Nasal cavity respiratory epithelium epithelial cell of viscerocranial mucosa (primary cell): ENCODE measurements around the gene RPS10. TPM values are rescaled to one million over a fixed set of nuclear protein-coding genes. Genes with fewer than 3 reads are reported as not detected.

Source experiments
- total RNA-seq: library from RNA; depleted of rRNA; stranded (reverse); fragments of >200 nt; gene quantifications from 2 replicates; pipeline ENCODE4 v1.2.3, GENCODE V29; 2014

Gene RPS10
- total RNA-seq, result 881 and 1,610 TPM in 2 replicates

DNA sequence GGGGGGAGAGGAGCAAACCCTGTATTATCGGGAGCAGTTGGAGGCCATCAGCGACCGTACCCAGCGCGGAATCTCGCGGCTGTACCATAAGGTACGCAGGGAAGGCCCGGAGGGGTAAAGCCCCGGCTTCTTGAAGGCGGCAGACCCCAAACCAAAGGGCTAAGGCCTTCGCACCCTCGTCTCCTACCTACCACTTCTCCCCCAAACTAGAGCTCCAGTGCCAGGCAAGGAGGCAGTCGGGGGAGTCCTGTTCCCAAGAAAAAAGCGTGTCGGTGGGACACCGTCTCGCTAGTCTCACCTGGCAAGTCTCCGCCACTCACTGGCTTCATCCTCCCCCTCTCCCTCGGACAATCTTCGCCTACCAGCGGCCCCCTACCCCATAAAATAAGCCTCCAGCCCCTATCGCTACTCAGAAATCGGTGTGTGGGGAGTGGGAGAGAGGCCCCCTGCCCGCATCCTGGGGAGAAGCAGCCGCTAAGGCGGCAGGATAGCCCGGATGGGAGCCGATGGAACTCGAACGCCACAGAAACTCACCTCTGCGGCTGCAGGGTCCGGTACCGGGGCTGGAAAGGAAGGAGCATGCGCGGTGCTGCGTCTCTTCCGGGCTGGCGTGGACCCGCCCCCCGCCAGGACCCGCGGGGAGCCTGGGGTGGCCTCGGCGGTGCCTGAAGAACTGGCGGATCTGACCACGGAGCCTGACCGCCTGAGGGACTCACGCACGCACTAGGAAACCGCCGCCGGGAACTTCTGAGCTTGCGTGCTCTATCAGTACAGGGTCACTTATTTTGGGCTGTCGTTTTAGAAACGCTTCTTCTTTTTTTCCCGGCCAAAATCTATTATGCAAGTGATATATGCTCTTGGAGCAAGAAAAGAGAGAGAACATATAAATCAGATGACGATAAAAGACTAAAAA, at the start of gene RPS10:
Gene RPS10 (minus strand): TSS at position 572 of the 913 bp plus-strand sequence. CDS start 848 bp downstream, outside the sequence.

DNA sequence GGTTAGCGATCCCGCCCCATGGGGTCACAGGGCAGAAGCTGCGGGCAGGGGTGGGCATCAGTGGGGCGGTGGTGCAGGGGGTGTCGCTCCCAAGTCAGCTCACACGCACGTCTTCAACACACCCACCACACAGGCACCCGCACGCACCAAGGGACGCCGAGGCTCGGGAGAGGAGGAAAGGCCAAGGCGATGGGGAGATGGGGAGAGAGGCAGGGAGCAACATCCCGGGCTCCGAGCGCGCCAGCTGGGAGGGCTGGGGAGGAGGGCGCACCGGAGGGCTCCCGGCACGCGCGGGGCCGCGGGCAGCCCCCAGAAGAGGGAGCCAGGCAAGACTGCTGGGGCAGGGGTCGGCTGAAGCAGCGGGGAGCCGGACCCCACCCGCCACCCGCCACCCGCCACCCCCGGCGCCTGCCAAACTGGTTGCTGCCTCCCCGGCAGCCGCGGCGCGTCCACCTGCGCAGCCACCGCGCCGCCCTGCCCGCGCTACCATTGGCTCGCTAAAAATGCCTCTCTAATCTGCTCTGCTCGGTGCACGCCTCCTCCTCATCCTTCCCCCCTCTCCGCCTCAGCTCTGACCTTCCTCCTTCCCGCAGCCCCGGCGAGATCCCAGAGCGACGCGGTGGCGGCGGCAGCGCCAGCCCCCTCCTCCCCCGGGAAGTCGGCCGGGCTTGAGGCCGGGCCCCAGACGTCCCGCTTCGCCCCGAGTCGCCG, 39.8 kb upstream of the RPS10 start, which contains the start of gene PACSIN1:
Gene PACSIN1 (plus strand): TSS at position 546 of the 711 bp plus-strand sequence. CDS start 60,230 bp downstream, outside the sequence.

DNA sequence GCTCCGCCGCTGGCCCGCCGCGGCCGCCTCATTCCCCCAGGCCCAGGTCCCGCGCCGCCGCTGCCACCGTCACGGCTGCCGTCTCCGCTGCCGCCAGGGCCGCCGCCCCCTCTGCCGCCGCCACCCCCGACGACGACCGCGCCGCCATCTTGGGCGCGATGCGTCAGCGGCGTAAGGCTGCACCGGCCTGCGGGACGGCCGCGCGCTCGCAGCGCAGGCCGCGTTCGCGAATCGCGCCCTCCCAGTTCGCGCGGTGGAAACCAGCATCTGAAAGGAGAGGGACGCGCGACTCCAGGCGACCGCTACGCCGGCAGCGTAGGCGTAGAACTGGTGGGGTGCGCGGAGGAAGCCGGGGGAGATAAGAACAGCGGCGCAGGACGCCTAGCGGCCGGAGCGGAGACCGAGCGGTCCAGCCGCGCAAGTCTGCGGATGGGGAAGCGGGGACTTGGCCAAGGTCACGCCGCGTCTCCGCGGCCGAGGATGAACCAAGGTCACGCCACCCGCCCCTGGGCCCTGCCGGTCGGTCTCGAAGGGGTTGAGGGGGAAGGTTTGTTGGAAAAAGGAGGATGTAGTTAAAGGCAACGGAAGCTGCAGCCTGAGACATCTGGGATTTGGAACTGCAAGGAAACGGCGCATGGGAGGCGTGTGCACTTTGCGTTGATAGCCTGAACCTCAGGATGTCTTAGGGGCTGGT, 33.2 kb downstream of the RPS10 start, which contains the start of gene NUDT3:
Gene NUDT3 (minus strand): TSS at position 173 of the 694 bp plus-strand sequence. CDS start 307 bp downstream, outside the sequence.

Other genes starting within 250 kb of the RPS10 start
- gene HMGA1, start 189.2 kb downstream of the RPS10 start, total RNA-seq, result 117 and 173 TPM in 2 replicates
- gene SMIM29, start 177.1 kb downstream of the RPS10 start, total RNA-seq, result 9.6 and 12.9 TPM in 2 replicates
- 11.6 and 17.7 TPM in 2 replicates for gene NUDT3, start 33.4 kb downstream of the RPS10 start, total RNA-seq
- gene PACSIN1, start 40.0 kb upstream of the RPS10 start, total RNA-seq, result not detected in 2 replicates
- 1.4 and 2.1 TPM in 2 replicates for gene SPDEF, start 130.3 kb upstream of the RPS10 start, total RNA-seq